Calu3 (cell line): ENCODE results near the gene CHN2. TPM values are rescaled to one million over a fixed set of nuclear protein-coding genes. Genes with fewer than 3 reads are reported as not detected.

Experiments used
- BruUV-seq: library from RNA; stranded (reverse); fragments of 400-500 nt; replicated peaks from 2 replicates; lab custom pipeline; 2021; lab: Mats Ljungman, UMichigan
- CTCF ChIA-PET: fragments of 300-600 bp; sonication (Branson Sonifier 250); formaldehyde crosslinking; loops from one replicate; lab custom pipeline; 2022; ENCODE audit warnings: antibody characterized with exemption; lab: Charles Lee
- DNase-seq: peaks from one replicate; pipeline ENCODE4 v3.0.0; 2022
- H3K27ac Mint-ChIP-seq: one replicate; pipeline ENCODE4 v1.8.0; 2022; ENCODE audit warnings: mixed read lengths; ENCODE audit not compliant: unreplicated experiment
- H3K27me3 Mint-ChIP-seq: one replicate; pipeline ENCODE4 v1.8.0; 2022; ENCODE audit warnings: mixed read lengths; ENCODE audit not compliant: unreplicated experiment
- H3K36me3 Mint-ChIP-seq: one replicate; pipeline ENCODE4 v1.8.0; 2022; ENCODE audit warnings: mild to moderate bottlenecking, moderate library complexity, mixed read lengths; ENCODE audit not compliant: insufficient read depth, unreplicated experiment
- H3K4me1 Mint-ChIP-seq: one replicate; pipeline ENCODE4 v1.8.0; 2022; ENCODE audit warnings: mild to moderate bottlenecking, low read depth, mixed read lengths; ENCODE audit not compliant: unreplicated experiment
- H3K4me3 Mint-ChIP-seq: one replicate; pipeline ENCODE4 v1.8.0; 2022; ENCODE audit warnings: mild to moderate bottlenecking, low read depth, moderate library complexity, mixed read lengths; ENCODE audit not compliant: unreplicated experiment
- H3K9me3 Mint-ChIP-seq: one replicate; pipeline ENCODE4 v1.8.0; 2022; ENCODE audit warnings: low read depth, mixed read lengths; ENCODE audit not compliant: unreplicated experiment
- CTCF ChIP-seq: fragments of 200-600 bp; IDR thresholded peaks from one replicate; pipeline ENCODE4 v1.8.0; 2022; ENCODE audit warnings: antibody characterized with exemption; ENCODE audit not compliant: unreplicated experiment
- intact Hi-C: fragments of 100-400 bp; cut with micrococcal nuclease; formaldehyde crosslinking; loops from one replicate; pipeline ENCODE4 v1.10.0; 2022; ENCODE audit not compliant: unreplicated experiment
- total RNA-seq: library from RNA; stranded (reverse); gene quantifications from 2 replicates; pipeline ENCODE4 v1.2.3, GENCODE V29; 2022

The CHN2 gene
- total RNA-seq, 1 experiment from 2014 or later: 12.4 TPM

GRCh38 chr7:29202651-29203069, 8.1 kb downstream of the CHN2 start:
- intact Hi-C loops: no loop called here
- H3K27ac Mint-ChIP-seq: no peak overlapping the region
- CTCF ChIA-PET: no interaction called here
- H3K4me1 Mint-ChIP-seq: peaks cover 22% of the 10 kb centered on the region
- H3K27me3 Mint-ChIP-seq: no peaks in the 10 kb centered on the region
- no peak overlapping the region for H3K4me3 Mint-ChIP-seq
- no peak for TF ChIP-seq CTCF
- no peak for DNase-seq
- no peaks in the 10 kb centered on the region for H3K36me3 Mint-ChIP-seq
- H3K9me3 Mint-ChIP-seq: no peaks in the 10 kb centered on the region
- no TSS peak for BruUV-seq

DNA sequence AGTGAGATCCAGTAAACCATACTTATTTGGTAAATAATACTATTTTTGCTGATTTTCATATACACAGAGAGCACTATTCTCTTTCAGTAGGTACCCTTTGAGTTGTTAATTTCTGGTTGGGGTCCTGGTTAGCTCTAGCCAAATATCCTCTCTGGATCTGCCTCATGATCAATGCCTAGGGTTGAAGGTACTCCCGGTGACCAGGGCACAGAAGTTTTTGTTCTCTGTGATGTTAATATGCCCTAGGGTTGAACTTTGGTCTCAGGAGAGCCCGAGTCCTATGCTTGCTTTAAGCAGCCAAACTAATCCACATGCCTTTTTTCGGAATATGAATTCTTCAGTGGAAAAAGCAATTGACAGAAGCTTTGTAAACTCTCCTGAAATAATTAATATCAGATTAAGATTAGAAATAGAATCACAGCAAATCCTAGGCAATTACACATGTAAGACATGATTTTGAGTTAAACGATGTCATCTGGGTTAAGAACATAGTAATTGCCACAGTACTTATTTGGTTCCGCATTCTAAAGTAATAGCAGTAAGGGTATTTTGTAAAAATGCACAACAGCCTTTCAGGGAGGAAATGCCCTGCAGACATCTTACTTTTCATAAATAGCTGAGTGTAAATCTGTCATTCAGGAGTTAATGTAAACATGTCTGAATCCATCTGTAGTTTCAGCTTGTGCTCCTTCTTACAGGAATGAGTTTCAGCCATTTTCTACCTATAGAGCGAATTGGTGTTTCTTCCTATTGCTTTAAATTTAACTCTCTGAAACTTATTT, 10.1 kb downstream of the CHN2 start:
- CTCF ChIA-PET: interaction anchor here (1.2 kb wide), 1 partner anchor 15 kb away, joined by 4 read pairs; no protein-coding TSS in a partner anchor
- Mint-ChIP-seq H3K27me3 (no peaks in the 10 kb centered on the region), H3K9me3 (no peaks in the 10 kb centered on the region), H3K27ac (no peak overlapping the region), H3K4me3 (no peak overlapping the region), H3K36me3 (peaks cover 5% of the 10 kb centered on the region), H3K4me1 (peaks cover 36% of the 10 kb centered on the region)
- BruUV-seq: no TSS peak
- intact Hi-C loops: no loop called here
- DNase-seq: no peak
- no peak for TF ChIP-seq CTCF

GRCh38 chr7:29207162-29207801, 12.7 kb downstream of the CHN2 start:
- BruUV-seq: no TSS peak
- Mint-ChIP-seq H3K4me3 (no peak overlapping the region), H3K27ac (peak overlapping the region; percentile 84), H3K9me3 (no peaks in the 10 kb centered on the region), H3K4me1 (peaks cover 31% of the 10 kb centered on the region), H3K36me3 (peaks cover 5% of the 10 kb centered on the region), H3K27me3 (no peaks in the 10 kb centered on the region)
- intact Hi-C loops: no loop called here
- no peak for TF ChIP-seq CTCF
- CTCF ChIA-PET: interaction anchor here (0.5 to 1.8 kb wide), 9 partner anchors 9 to 144 kb away, joined by 3 to 5 read pairs (median 3); no protein-coding TSS in a partner anchor
- peak; percentile 44 for DNase-seq

DNA sequence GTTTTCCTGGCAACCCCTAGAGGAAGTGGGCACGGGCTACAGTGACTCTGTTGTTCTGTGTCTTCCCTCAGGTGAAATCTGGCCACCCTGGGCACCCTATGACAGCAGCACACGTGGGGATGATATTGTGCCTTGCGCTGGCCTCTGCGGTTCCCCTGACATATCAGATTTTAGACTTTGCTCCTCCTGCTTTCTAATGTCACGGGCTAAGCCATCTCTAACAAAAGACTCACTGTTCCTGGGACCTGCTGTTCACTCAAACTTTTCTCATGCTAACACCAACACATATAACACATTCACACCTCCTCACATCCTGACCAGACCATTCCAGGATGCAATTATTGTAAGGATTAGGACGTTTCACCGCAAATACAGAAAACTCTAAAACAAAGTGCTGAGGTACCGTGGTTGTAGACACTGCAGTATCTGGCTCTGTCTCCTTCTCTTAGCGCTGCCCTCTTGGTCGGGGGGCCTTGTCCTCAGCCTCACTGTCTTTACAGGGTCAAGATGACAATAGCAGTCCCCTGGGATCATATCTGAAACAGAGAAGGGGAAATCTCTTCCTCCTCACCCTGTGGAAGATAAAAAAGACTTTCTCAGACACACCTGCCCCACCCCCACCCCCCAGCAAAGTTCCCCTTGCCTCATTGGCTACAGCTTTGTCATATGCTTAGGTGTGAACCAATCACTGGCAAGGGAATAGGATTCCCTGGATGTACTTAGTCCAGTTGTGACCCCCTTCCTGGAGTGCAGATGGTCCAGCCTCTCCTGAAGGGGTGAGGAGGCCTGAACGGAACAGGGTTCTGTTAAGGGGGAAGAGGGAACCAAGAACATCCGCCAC, 14.1 kb downstream of the CHN2 start:
- Mint-ChIP-seq H3K4me1 (peaks cover 28% of the 10 kb centered on the region), H3K36me3 (peaks cover 5% of the 10 kb centered on the region), H3K27me3 (no peaks in the 10 kb centered on the region), H3K27ac (peak overlapping the region; percentile 84), H3K4me3 (peak overlapping the region; percentile 35), H3K9me3 (no peaks in the 10 kb centered on the region)
- intact Hi-C loops: no loop called here
- no peak for TF ChIP-seq CTCF
- CTCF ChIA-PET: interaction anchor here (1.6 kb wide), 1 partner anchor 102 kb away, joined by 3 read pairs; no protein-coding TSS in a partner anchor
- DNase-seq: peak; percentile 73
- no TSS peak for BruUV-seq
